Mesenteric fat pad (tissue), 1 donor: ENCODE data around the gene HIP1. TPM values are rescaled to one million over a fixed set of nuclear protein-coding genes. Genes with fewer than 3 reads are reported as not detected.
A peak's percentile ranks its signal among the peaks of the same experiment; 100 is the strongest.
"Not testable (repeated sequence)": the region's sequence is repeated elsewhere in the genome, so short reads cannot be mapped to it uniquely, and the experiment has no call there.

Experiments
- DNase-seq: peaks from one replicate; pipeline ENCODE4 v3.0.0-alpha.2; 2020; ENCODE audit warnings: low spot score
- total RNA-seq: library from RNA; stranded (reverse); fragmentation: NEBNext Ultra II Directional; extraction: Animal tissue kit (Norgen Biotek cat#: 25700); gene quantifications from one replicate; pipeline ENCODE4 v1.2.1, GENCODE V29; 2021
- donor health status: DM: yes; HTN: yes; CAD: no.

The HIP1 gene
- total RNA-seq, 1 donor from 2014 or later = 38.4 TPM

- DNase-seq = no peak
These were observed 1.3 kb upstream of the HIP1 start for GRCh38 chr7:75739796-75740672.

DNA sequence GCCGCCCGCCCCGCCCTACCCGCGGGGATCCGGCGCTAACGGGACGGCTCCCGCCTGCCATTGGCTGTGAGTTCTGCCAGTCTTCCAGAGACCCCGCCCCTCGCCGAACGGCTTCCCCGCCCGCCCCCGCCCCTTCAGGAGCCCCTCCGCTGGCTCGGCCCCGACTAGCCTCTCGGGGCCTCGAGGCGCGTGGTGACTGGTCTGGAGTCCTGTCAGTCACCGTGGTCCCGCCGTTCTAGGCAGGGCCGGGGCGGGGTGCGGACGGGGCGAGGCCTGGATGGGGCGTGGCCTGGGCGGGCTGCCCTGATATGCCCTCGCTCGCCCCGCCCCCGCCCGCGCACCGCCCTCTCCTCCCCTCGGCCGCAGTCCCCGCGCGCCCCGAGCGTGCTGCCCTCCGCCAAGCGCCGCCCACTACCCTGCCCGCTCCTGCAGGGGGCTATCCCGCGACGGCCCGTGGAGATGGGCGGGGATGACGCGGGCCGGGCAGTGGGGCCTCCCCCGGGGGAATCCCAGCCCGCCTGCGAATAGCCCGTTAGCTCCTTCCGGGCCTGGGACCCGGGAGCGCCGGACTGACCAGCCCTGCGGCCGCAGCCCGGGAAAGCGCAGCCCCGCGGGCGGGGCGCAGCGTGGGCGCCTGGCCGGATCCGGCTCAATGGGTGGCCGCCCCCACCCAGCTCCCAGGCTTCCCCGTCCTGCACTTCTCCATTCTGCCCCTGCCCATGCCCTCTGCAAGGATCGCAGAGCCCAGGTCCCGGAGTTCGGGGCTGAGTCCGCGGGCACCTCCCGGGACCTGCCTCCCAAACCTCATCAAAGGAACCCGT is 444 bp upstream of the HIP1 start:
- peak; percentile 100 for DNase-seq

DNA sequence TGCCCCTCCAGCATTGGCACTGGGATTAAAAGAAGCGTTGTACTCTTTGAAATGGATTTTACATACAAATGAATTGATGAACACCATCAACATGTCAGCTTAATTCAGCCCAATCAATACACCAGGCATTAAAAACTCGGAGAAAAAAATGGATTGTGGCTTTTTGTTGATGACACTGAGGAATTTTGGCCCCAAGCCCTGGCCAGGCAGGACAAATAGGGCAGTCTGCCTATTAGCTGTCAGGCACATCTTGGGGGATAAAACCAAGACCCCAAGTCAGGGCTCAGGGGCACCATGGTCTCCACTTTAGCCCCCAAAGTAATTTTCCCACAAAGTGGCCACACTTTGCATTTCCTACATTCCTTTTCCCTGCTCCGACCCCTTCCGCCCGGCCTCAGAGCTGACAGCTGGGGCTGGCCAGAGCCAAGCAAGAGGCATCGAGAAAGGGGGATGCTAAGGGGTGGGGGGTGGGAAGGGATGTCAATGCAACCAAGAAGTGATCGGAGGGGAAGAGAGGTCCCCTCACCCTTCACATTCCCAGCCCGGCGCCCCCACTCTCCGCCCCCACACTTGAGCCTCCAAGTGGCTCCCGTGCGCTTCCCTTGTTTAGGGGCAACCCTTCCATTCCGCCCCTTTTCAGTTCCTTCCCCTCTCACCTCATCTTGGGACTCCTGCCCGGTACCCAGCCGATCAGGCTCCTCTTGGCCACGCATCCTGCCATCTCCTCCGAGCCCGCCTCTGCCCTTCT is 711 bp downstream of the HIP1 start:
- no peak for DNase-seq

DNA sequence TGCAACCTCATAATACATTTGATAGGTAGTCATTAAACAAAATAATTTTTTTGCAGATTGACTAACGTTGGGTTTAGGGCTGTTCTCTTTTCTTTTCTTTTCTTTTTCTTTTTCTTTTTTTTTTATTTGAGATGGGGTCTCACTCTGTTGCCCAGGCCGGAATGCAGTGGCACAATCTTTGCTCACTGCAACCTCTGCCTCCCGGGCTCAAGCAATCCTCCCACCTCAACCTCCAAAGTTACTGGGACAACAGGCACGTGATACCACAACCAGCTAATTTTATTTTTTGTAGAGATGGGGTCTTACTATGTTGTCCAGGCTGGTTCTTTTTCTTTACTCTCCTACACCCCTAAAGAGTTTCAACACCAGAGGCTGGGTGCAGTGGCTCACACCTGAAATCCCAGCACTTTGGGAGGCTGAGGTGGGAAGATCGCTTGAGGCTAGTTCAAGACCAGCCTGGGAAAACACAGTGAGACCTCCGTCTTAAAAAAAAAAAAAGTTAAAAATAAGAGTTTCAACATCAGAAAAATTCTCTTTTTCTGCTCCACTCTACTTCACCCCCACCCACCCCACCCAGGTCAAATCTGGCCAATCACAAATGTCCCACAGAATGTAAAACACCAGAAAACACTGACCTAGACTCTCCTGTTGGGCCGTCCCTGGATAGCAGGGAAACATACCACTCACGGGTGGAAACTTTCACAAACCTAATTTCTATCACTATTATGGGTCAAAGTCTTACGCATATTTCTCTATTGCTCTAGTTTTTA is 3.0 kb downstream of the HIP1 start:
- no peak for DNase-seq

GRCh38 chr7:75734586-75735458 is 3.9 kb downstream of the HIP1 start:
- no peak for DNase-seq

- DNase-seq = no peak
These were observed 5.7 kb downstream of the HIP1 start for GRCh38 chr7:75732764-75733630.

- DNase-seq = no peak
These were observed 6.7 kb downstream of the HIP1 start for GRCh38 chr7:75732016-75732521.

DNA sequence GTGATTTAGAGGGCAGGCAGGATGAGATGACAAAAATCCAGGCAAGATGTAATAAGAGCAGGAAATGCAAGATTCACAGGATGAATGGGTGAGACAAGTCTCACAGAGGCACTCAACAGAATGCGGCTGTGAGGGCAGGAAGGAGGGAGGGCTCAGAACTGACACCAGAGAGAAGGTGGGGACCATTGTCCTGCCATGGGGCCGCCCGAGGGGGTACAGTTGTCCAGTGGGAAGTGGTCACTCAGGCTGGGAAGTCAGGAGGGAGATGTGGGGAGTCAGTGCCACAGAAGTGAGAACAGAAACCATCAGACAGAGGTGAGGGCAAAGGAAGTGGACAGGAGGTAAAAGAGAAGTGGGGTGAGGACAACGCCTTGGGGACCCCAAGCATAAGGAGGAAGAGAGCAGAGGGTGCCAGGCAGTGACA is 8.9 kb downstream of the HIP1 start:
- DNase-seq = no peak

DNA sequence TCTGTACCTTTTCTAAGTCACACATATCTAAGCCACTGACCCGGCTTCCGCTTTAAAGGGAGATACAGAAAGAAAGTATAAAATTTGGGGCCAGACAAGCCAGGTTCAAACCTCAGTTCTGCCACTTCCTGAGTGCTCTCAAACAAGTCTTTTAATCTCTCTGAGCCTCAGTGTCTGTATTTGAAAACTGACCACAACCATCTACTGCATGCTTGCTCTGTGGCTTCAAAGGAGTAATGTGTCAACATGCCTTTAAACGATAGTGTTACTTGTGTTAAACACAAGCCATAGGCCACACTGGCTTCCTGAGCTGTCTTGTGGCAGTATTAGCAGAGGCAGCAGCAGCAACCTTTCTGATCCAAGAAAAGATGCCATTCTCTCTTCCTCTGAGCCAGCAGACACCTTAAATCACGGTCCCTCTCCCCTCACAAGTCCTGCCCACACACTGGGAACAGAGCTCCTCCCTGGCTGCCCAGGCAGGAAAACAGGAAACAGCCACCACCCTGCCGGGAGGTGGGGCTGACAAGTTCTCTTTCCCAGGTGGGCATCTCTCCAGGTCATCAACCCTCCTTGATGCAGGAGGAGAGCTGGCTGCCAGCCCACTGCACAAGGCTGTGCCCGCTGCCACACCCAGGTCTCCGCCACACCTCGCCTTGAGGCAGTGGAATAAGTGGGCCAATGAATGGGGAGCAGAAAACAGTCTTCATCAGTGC is 10.7 kb downstream of the HIP1 start:
- no peak for DNase-seq

DNA sequence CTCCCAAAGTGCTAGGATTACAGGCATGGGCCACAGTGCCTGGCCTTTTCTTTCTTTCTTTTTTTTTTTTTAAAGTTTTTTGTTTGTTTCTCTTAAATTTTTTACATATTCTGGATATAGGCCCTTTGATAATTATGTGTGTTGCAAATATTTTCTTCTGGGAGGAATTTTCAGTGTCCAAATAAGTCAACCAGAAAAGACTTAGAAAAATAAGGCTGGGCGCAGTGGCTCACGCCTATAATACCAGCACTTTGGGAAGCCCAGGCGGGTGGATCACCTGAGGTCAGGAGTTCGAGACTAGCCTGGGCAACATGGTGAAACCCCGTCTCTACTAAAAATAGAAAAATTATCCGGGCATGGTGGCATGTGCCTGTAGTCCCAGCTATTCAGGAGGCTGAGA is 11.4 kb downstream of the HIP1 start:
- not testable (repeated sequence) for DNase-seq

GRCh38 chr7:75725306-75725705 is 13.4 kb downstream of the HIP1 start:
- no peak for DNase-seq

DNA sequence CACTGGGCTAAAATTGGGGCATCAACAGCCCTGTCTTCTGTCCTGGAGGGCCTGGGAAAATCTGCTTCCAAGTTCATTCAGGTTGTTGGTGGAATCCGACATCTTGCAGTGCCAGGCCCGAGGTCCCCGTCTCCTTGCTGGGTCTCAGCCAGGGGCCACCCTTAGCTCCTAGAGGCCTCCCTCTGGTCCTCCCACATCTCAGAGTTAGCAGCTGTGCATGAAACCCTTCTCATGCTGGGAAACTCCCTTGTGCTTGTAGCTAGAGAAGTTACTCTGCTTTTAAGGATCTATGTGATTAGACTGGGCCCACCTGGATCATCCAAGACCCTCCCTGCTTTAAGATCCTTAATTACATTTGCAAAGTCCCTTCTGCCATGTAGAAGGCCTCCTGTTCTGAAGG is 15.3 kb downstream of the HIP1 start:
- no peak for DNase-seq

GRCh38 chr7:75722373-75722772 is 16.4 kb downstream of the HIP1 start:
- no peak for DNase-seq

- DNase-seq = not testable (repeated sequence)
These were observed 16.8 kb downstream of the HIP1 start for GRCh38 chr7:75721922-75722321.

- no peak for DNase-seq
These were observed 17.3 kb downstream of the HIP1 start for GRCh38 chr7:75721426-75721825.

DNA sequence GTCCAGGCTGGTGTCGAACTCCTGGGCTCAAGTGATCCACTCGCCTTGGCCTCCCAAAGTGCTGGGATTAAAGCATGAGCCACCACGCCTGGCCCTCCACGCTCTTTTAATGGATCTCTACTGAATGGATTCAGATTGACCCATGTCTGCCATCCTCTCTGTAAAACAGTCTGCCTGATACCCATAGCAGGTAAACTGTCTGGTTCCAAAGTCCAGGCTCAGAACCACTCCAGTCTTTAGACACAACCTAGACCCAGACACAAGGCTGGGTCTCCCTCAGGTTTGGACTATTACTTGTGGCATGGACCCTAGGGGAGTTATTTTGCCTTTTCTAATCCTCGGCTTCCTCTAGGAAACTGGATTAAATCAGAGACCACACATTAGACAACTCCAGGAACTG is 19.1 kb downstream of the HIP1 start:
- DNase-seq = no peak

DNA sequence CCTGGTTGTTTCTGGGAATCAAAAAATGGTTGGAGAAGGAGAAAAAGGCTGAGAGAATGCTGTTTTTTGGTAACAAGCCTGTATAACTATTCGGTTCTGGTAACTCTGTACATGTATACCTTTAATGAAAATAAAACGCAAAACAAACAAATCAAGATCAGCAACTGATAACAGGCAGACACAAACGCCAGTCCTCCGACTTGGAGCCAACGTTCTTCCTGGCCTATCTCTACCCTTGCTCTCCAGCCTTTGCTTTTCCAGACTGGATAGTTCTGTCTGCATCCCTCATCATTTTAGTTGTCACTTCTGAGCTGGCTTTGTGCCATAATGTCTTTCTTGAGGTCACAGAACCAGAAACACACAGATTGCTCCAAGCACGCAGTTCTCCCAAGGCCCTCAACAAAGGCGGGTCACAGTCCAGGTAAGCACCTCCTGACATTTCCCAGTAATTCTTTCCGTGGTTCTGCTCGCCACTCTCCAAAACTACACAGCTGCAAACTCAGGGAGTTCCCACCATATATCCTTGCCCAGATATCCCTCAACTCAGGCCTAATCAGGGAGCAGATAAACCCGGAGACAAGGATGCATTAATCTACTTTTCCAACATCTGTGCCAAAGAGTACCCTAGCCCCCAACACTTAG is 20.2 kb downstream of the HIP1 start:
- DNase-seq = no peak
